Psoas muscle (tissue), 8 donors: ENCODE measurements around the gene OR2A14. TPM values are rescaled to one million over a fixed set of nuclear protein-coding genes. Genes with fewer than 3 reads are reported as not detected.

ENCODE experiments used
- ATAC-seq, 4 donors: fragments of 200-7000 bp; cut with Tn5 transposase; one replicate each; pipeline ENCODE4 v1.9.1; 2020; ENCODE audit warnings: moderate library complexity in 3 of 4, mild to moderate bottlenecking in 2 of 4
- DNase-seq, 2 donors: peaks; one replicate each; pipeline ENCODE4 v3.0.0-alpha.2; 2020
- H3K27ac ChIP-seq: fragments of 200-600 bp; one replicate; pipeline ENCODE4 v1.8.0; 2022
- H3K27me3 ChIP-seq, 3 donors: fragments of 200-600 bp in 1 of 3; one replicate each; pipeline versions ENCODE4 v1.6.1 to v1.8.0; 2013 to 2022; ENCODE audit warnings: low read length in 2 of 3, mild to moderate bottlenecking in 2 of 3, moderate library complexity in 1 of 3; ENCODE audit not compliant: insufficient read depth in 3 of 3
- H3K36me3 ChIP-seq, 2 donors: fragments of 200-600 bp in 1 of 2; one replicate each; pipeline versions ENCODE4 v1.6.1 to v1.8.0; 2013 to 2022; ENCODE audit warnings: low read depth in 1 of 2, mild to moderate bottlenecking in 1 of 2, moderate library complexity in 1 of 2; ENCODE audit not compliant: insufficient read depth in 1 of 2
- H3K4me1 ChIP-seq: fragments of 200-600 bp; one replicate; pipeline ENCODE4 v1.8.0; 2022
- H3K4me3 ChIP-seq: fragments of 200-600 bp; one replicate; pipeline ENCODE4 v1.8.0; 2022; ENCODE audit warnings: mild to moderate bottlenecking
- H3K9me3 ChIP-seq: fragments of 200-600 bp; one replicate; pipeline ENCODE4 v1.8.0; 2022
- CTCF ChIP-seq: fragments of 200-600 bp; IDR thresholded peaks from one replicate; pipeline ENCODE4 v1.8.0; 2022; ENCODE audit warnings: antibody characterized with exemption
- WGBS, 3 donors: extraction: QIAGEN DNeasy Blood & Tissue Kit; methylation state at CpG; one replicate each; pipeline versions ENCODE4 v1.1.6 to v1.1.7; 2013; 5-methylcytosine and 5-hydroxymethylcytosine counted together
- intact Hi-C, 2 donors: fragments of 100-400 bp; cut with DNase I; formaldehyde crosslinking; loops; one replicate each; pipeline versions ENCODE4 v1.11.0 to v1.14.2; 2022
- long read RNA-seq, 2 donors: library from polyadenylated mRNA; unstranded; transcript quantifications; one replicate each; pipeline ENCODE4 v2.0.0, GENCODE V29; 2021
- polyA plus RNA-seq, 3 donors: library from polyadenylated mRNA; stranded (reverse); fragments of 200-250 nt; gene quantifications; one replicate each; pipeline ENCODE4 v1.2.3, GENCODE V29; 2013
- total RNA-seq, 4 donors: library from RNA; stranded (reverse); fragmentation: NEBNext Ultra II Directional in 2 of 4; extraction: Animal tissue kit (Norgen Biotek cat#: 25700) in 2 of 4; gene quantifications; one replicate each; pipeline versions ENCODE4 v1.2.1 to v1.2.4, GENCODE V29; 2021 to 2023
- donor health status: healthy with polysubstance abuse.
- donor health status: DM: no; HTN: no; CAD: no; lungs with moderate emphysema.
- donor health status: Bipolar disorder and iron deficiency.
- donor health status: healthy.
- donor health status: DM: yes; HTN: yes; CAD: no.
- donor health status: DM: no; HTN: no; CAD: no.
- donor health status: DM: no; HTN: no; CAD: no.
- donor health status: DM: yes; HTN: yes; CAD: no.

The OR2A14 gene
- not detected for total RNA-seq
- not detected for polyA plus RNA-seq
- long read RNA-seq, donor 1: 0 reads
- long read RNA-seq, donor 2: 0 reads

- Histone ChIP-seq H3K4me1 (no peaks in the 10 kb centered on the region), H3K27ac (no peak within 1 kb of the TSS), H3K9me3 (no peaks in the 10 kb centered on the region), H3K4me3 (no peak within 1 kb of the TSS), H3K27me3 (no peaks in the 10 kb centered on the region), H3K36me3 (no peaks in the 10 kb centered on the region)
- no peak for ATAC-seq
- intact Hi-C loops: no loop called here
- TF ChIP-seq CTCF: no peak
- DNase-seq: no peak
- WGBS, 3 donors: 92 to 94% (median 93%) methylated on average over 1 of the region's 1 CpG
Measured at GRCh38 chr7:144122876-144123275, at the start of gene OR2A14. TSS of gene OR2A14 (plus strand) at chr7:144123176. CDS start at chr7:144129113, 5,937 bp downstream.

- WGBS, 3 donors: 84 to 92% (median 89%) methylated on average over 8 of the region's 8 CpGs
- no peak overlapping the region for H3K4me3 ChIP-seq
- no peaks in the 10 kb centered on the region for H3K27me3 ChIP-seq
- H3K9me3 ChIP-seq: no peaks in the 10 kb centered on the region
- no peak for TF ChIP-seq CTCF
- H3K36me3 ChIP-seq: no peaks in the 10 kb centered on the region
- intact Hi-C loops: no loop called here
- no peak for DNase-seq
- no peak for ATAC-seq
- no peak overlapping the region for H3K27ac ChIP-seq
- H3K4me1 ChIP-seq: no peaks in the 10 kb centered on the region
Measured at GRCh38 chr7:144074374-144074773, 48.6 kb upstream of the OR2A14 start.

- WGBS, 3 donors: 84 to 87% (median 84%) methylated on average over 2 of the region's 2 CpGs
- DNase-seq: no peak
- H3K4me3 ChIP-seq: no peak within 1 kb of the TSS
- H3K9me3 ChIP-seq: peaks cover 6% of the 10 kb centered on the region
- H3K27ac ChIP-seq: no peak within 1 kb of the TSS
- ATAC-seq: no peak
- intact Hi-C loops: no loop called here
- H3K27me3 ChIP-seq: no peaks in the 10 kb centered on the region
- no peak for TF ChIP-seq CTCF
- H3K36me3 ChIP-seq: no peaks in the 10 kb centered on the region
- H3K4me1 ChIP-seq: no peaks in the 10 kb centered on the region
Measured at GRCh38 chr7:144085978-144086377, 37.0 kb upstream of the OR2A14 start, which contains the start of gene OR2A12. TSS of gene OR2A12 (plus strand) at chr7:144086278. CDS start at chr7:144095108, 8,830 bp downstream.

- DNase-seq: no peak
- H3K27me3 ChIP-seq: no peaks in the 10 kb centered on the region
- no peak for ATAC-seq
- WGBS, 3 donors: 49 to 55% (median 53%) methylated on average over 4 of the region's 4 CpGs
- TF ChIP-seq CTCF: no peak
- intact Hi-C loops: no loop called here
- H3K4me1 ChIP-seq: no peaks in the 10 kb centered on the region
- no peak overlapping the region for H3K27ac ChIP-seq
- no peak overlapping the region for H3K4me3 ChIP-seq
- peaks cover 6% of the 10 kb centered on the region for H3K9me3 ChIP-seq
- H3K36me3 ChIP-seq: no peaks in the 10 kb centered on the region
Measured at GRCh38 chr7:144086730-144087129, 36.2 kb upstream of the OR2A14 start.

GRCh38 chr7:144087230-144087629 lies 35.7 kb upstream of the OR2A14 start:
- peaks cover 6% of the 10 kb centered on the region for H3K9me3 ChIP-seq
- intact Hi-C loops: no loop called here
- WGBS, 3 donors: 70 to 84% (median 73%) methylated on average over 1 of the region's 1 CpG

More at GRCh38 chr7:144087230-144087629, 35.7 kb upstream of the OR2A14 start:
- no peaks in the 10 kb centered on the region for H3K27me3 ChIP-seq
- TF ChIP-seq CTCF: no peak
- H3K4me1 ChIP-seq: no peaks in the 10 kb centered on the region
- no peak for ATAC-seq
- no peaks in the 10 kb centered on the region for H3K36me3 ChIP-seq
- H3K27ac ChIP-seq: no peak overlapping the region
- DNase-seq: no peak
- no peak overlapping the region for H3K4me3 ChIP-seq
